Lung microvascular endothelial cell (primary cell): ENCODE data around the gene EYS. TPM values are rescaled to one million over a fixed set of nuclear protein-coding genes. Genes with fewer than 3 reads are reported as not detected.
"Not testable (repeated sequence)": the region's sequence is repeated elsewhere in the genome, so short reads cannot be mapped to it uniquely, and the experiment has no call there.

ENCODE experiments used
- DNase-seq, 2 donors: peaks; one replicate each; pipeline versions ENCODE4 v3.0.0 to v3.0.0-alpha.2; 2010; ENCODE audit warnings: low read depth in 2 of 2
- total RNA-seq: library from RNA; depleted of rRNA; stranded (reverse); fragments of >200 nt; gene quantifications from 2 replicates; pipeline ENCODE4 v1.2.1, GENCODE V29; 2014

Gene EYS
- total RNA-seq, 1 donor from 2014 or later, result not detected

- DNase-seq, result no peak
Observed at GRCh38 chr6:65468307-65468706, 238.7 kb downstream of the EYS start.

- no peak for DNase-seq
Observed at GRCh38 chr6:65461121-65461520, 245.9 kb downstream of the EYS start.

GRCh38 chr6:65452333-65452732, 254.7 kb downstream of the EYS start:
- no peak for DNase-seq

GRCh38 chr6:65450451-65450850, 256.6 kb downstream of the EYS start:
- no peak for DNase-seq

GRCh38 chr6:65449926-65450325, 257.1 kb downstream of the EYS start:
- no peak for DNase-seq

GRCh38 chr6:65448866-65449265, 258.2 kb downstream of the EYS start:
- DNase-seq, result no peak

- DNase-seq, result no peak
Observed at GRCh38 chr6:65436281-65436680, 270.7 kb downstream of the EYS start.

- no peak for DNase-seq
Observed at GRCh38 chr6:65416621-65417020, 290.4 kb downstream of the EYS start.

- DNase-seq, result no peak
Observed at GRCh38 chr6:65410309-65410708, 296.7 kb downstream of the EYS start.

- no peak for DNase-seq
Observed at GRCh38 chr6:65402564-65402963, 304.5 kb downstream of the EYS start.

GRCh38 chr6:65399355-65400084, 307.5 kb downstream of the EYS start:
- no peak for DNase-seq

GRCh38 chr6:65398851-65399250, 308.2 kb downstream of the EYS start:
- no peak for DNase-seq

GRCh38 chr6:65350530-65350929, 356.5 kb downstream of the EYS start:
- no peak for DNase-seq

- not testable (repeated sequence) for DNase-seq
Observed at GRCh38 chr6:65302655-65303054, 404.4 kb downstream of the EYS start.

- peak; percentile 5 to 52 for DNase-seq
Observed at GRCh38 chr6:65299236-65299635, 407.8 kb downstream of the EYS start.

GRCh38 chr6:65295812-65296211, 411.2 kb downstream of the EYS start:
- DNase-seq, result no peak

GRCh38 chr6:65289491-65289890, 417.5 kb downstream of the EYS start:
- DNase-seq, result peak; percentile 64 to 87

- no peak for DNase-seq
Observed at GRCh38 chr6:65285275-65285674, 421.8 kb downstream of the EYS start.

- no peak for DNase-seq
Observed at GRCh38 chr6:65280060-65280459, 427.0 kb downstream of the EYS start.

GRCh38 chr6:65262241-65262640, 444.8 kb downstream of the EYS start:
- no peak for DNase-seq

GRCh38 chr6:65259982-65260381, 447.0 kb downstream of the EYS start:
- DNase-seq, result no peak

- DNase-seq, result peak; percentile 17 to 20
Observed at GRCh38 chr6:65259059-65259458, 448.0 kb downstream of the EYS start.

- no peak for DNase-seq
Observed at GRCh38 chr6:65253041-65253440, 454.0 kb downstream of the EYS start.

- no peak for DNase-seq
Observed at GRCh38 chr6:65248101-65248610, 458.9 kb downstream of the EYS start.
